Lung (tissue), 12 donors: ENCODE measurements around the gene ANKRD33B. TPM values are rescaled to one million over a fixed set of nuclear protein-coding genes. Genes with fewer than 3 reads are reported as not detected.

ENCODE experiments used
- ATAC-seq: fragments of 200-7000 bp; cut with Tn5 transposase; one replicate; pipeline ENCODE4 v1.9.1; 2020; ENCODE audit warnings: moderate number of reproducible peaks; ENCODE audit not compliant: insufficient read depth, low FRiP score
- DNase-seq, 3 donors: peaks; one replicate each; pipeline ENCODE4 v3.0.0-alpha.2; 2013 to 2017
- H3K27ac ChIP-seq, 2 donors: one replicate each; pipeline ENCODE4 v1.5.1; 2013; ENCODE audit warnings: mild to moderate bottlenecking in 2 of 2, moderate library complexity in 2 of 2, control low read depth in 1 of 2, inconsistent platforms in 1 of 2, low read depth in 1 of 2, low read length in 1 of 2
- H3K27me3 ChIP-seq, 3 donors: one replicate each; pipeline ENCODE4 v1.5.1; 2013; ENCODE audit warnings: low read length in 2 of 3; ENCODE audit not compliant: control insufficient read depth in 3 of 3, insufficient read depth in 3 of 3
- H3K36me3 ChIP-seq, 4 donors: one replicate each; pipeline ENCODE4 v1.5.1; 2013; ENCODE audit warnings: low read length in 4 of 4, mild to moderate bottlenecking in 1 of 4, moderate library complexity in 1 of 4; ENCODE audit not compliant: control insufficient read depth in 4 of 4, insufficient read depth in 4 of 4
- H3K4me1 ChIP-seq, 5 donors: one replicate each; pipeline ENCODE4 v1.5.1; 2013; ENCODE audit warnings: low read length in 5 of 5, mild to moderate bottlenecking in 2 of 5, moderate library complexity in 1 of 5; ENCODE audit not compliant: control insufficient read depth in 5 of 5, insufficient read depth in 5 of 5
- H3K4me3 ChIP-seq: one replicate; pipeline ENCODE4 v1.5.1; 2013; ENCODE audit warnings: mild to moderate bottlenecking, control low read depth, moderate library complexity
- H3K9ac ChIP-seq, 2 donors: one replicate each; pipeline ENCODE4 v1.5.1; 2013; ENCODE audit warnings: low read length in 2 of 2, control low read depth in 1 of 2; ENCODE audit not compliant: insufficient read depth in 1 of 2
- H3K9me3 ChIP-seq, 4 donors: one replicate each; pipeline ENCODE4 v1.5.1; 2013; ENCODE audit warnings: low read length in 3 of 4, mild to moderate bottlenecking in 1 of 4, moderate library complexity in 1 of 4; ENCODE audit not compliant: control insufficient read depth in 4 of 4, insufficient read depth in 3 of 4
- WGBS, 2 donors: extraction: QIAGEN DNeasy Blood & Tissue Kit; methylation state at CpG; one replicate each; pipeline ENCODE4 v1.1.7; 2013; 5-methylcytosine and 5-hydroxymethylcytosine counted together
- polyA plus RNA-seq, 2 donors: library from polyadenylated mRNA; stranded (reverse); fragments of 200-250 nt; gene quantifications; one replicate each; pipeline ENCODE4 v1.2.1, GENCODE V29; 2013
- total RNA-seq, 2 donors: library from RNA; depleted of rRNA in 1 of 2; stranded (reverse); fragments of >200 nt in 1 of 2; gene quantifications; one replicate each; pipeline ENCODE4 v1.2.1, GENCODE V29; 2014 to 2021
- TF ChIP-seq, protein P1 (sequence below): IDR thresholded peaks from 2 replicates; pipeline ENCODE4 v1.5.1; 2012; ENCODE audit warnings: mild to moderate bottlenecking; ENCODE audit errors: control extremely low read depth, extremely low read depth
- donor health status: control.
- donor health status: control.
- donor health status: Bipolar disorder and iron deficiency.
- donor health status: healthy.
- donor health status: DM: yes; HTN: yes; CAD: no.

Gene ANKRD33B
- total and polyA plus RNA-seq, 4 donors: 1.0 to 6.3 (median 2.1) TPM

DNA sequence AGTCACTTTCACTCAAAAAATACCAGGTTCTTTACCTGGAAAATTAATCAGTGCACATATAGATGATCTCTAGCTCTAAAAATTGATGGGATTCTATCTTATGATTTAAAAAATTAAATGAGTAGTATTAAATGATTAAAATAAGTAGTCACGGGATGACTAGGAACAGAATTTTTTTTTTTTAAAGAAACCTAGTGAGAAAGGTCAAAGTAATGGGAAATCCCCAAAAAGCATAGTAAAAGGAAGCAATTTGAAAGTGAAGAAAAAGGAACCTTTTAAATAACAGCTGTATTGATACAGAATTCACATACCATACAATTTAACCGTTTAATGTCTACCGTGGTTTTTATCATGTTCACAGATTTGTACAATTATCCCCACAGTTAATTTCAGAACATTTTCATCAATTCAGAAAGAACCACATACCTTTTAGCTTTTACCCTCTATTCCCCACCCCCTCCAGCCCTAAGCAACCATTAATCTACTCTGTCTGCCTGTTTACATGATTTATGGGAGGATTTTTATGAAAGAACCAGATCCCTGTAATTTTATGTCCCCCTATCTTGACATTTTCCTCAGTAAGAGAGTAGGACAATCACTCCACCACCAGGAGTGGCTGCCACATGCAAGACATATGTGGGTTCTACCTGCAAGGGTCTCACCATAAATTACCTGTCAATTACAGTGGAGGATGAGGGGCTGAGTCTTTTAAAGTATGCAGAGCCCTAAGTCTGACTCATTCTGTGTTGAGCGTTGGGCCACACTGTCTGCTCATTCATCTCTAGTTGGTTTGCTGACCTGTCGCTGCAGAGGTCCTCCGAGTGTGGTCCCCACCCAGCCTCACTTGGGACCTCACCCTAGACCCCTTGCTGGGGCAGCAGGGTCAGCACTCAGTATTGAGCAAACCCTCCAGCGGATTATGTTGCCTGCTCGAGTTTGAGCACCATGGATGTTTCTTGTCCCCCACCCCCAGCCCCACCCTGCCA lies 16.0 kb downstream of the ANKRD33B start:
- Histone ChIP-seq H3K27me3 (peaks cover 0 to 5% (median 0%) of the 10 kb centered on the region in 3 donors), H3K4me1 (peaks cover 0 to 18% (median 3%) of the 10 kb centered on the region in 5 donors), H3K4me3 (no peak overlapping the region), H3K27ac (no peak overlapping the region), H3K9me3 (peaks cover 0 to under 1% (median 0%) of the 10 kb centered on the region in 4 donors), H3K9ac (no peak overlapping the region), H3K36me3 (no peaks in the 10 kb centered on the region)
- DNase-seq (no peak), ATAC-seq (no peak)
- WGBS, 2 donors: 81 to 82% methylated on average over 8 of the region's 8 CpGs
- TF ChIP-seq, protein P1, sequence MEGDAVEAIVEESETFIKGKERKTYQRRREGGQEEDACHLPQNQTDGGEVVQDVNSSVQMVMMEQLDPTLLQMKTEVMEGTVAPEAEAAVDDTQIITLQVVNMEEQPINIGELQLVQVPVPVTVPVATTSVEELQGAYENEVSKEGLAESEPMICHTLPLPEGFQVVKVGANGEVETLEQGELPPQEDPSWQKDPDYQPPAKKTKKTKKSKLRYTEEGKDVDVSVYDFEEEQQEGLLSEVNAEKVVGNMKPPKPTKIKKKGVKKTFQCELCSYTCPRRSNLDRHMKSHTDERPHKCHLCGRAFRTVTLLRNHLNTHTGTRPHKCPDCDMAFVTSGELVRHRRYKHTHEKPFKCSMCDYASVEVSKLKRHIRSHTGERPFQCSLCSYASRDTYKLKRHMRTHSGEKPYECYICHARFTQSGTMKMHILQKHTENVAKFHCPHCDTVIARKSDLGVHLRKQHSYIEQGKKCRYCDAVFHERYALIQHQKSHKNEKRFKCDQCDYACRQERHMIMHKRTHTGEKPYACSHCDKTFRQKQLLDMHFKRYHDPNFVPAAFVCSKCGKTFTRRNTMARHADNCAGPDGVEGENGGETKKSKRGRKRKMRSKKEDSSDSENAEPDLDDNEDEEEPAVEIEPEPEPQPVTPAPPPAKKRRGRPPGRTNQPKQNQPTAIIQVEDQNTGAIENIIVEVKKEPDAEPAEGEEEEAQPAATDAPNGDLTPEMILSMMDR: no peak

DNA sequence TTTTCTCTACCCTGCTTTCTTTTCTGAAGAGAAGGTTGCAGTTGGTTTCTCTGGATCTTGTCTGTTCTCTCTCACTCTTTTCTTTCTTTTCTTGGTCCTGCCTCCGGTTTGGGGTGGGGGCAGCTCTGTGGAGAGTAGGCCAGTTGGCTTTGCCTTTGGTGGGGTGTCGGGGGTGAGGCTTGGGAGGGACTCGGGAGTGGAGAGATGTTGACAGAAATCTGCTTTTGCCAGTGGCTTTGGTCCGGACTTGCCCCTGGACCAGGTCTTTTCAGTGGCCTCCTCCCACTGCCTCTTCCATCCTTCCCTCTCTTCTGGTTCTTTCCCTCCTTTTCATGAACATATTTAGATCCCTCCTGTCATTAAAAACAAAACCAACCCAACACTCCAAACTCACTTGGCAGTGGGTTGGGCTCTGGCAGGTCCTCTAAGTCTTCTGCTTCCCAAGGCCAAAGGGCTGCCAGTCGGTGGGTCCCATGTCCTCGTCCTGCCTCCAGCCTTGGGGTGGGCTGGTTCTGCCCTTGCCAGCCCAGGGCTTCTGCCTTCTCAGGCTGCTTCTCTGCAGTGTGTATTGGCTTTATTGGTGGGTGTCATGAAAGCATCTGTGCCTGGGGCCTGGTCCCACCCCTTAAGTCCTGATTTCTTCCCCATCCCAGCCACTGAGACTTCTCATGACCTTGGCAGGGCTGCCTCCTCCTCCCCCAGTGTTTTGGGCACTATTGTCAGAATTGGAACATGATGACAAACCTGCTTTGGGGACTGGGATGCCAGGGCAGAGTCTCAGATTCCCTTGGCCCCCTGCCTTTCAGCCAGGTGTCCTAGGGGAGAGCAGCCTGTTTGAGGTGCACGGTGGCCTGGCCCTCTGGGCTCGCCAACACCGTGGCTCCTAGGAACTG lies 16.9 kb downstream of the ANKRD33B start:
- peaks cover 0 to 5% (median 0%) of the 10 kb centered on the region in 3 donors for H3K27me3 ChIP-seq
- H3K36me3 ChIP-seq: no peaks in the 10 kb centered on the region
- H3K4me1 ChIP-seq: peaks cover 0 to 20% (median 3%) of the 10 kb centered on the region in 5 donors
- TF ChIP-seq, protein P1: no peak
- no peak overlapping the region for H3K4me3 ChIP-seq
- no peak overlapping the region for H3K27ac ChIP-seq
- no peak overlapping the region for H3K9ac ChIP-seq
- DNase-seq: no peak
- H3K9me3 ChIP-seq: peaks cover 0 to 2% (median 0%) of the 10 kb centered on the region in 4 donors
- WGBS, 2 donors: 94 to 98% methylated on average over 9 of the region's 9 CpGs
- no peak for ATAC-seq

DNA sequence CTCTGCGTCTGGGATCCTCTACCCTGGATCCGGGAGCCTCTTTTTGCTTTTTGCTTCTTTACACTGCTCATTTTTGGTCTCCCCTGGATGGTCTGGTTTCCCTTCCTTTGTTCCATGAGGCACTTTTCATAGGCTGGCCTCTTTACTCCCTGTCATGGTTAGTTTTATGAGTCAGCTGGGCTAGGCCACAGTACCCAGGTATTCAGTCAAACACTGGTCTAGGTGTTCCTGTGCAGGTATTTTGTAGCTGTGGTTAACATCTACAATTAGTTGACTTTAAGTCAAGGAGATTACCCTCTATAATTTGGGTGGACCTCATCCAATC lies 17.5 kb downstream of the ANKRD33B start:
- peaks cover 0 to 5% (median 0%) of the 10 kb centered on the region in 3 donors for H3K27me3 ChIP-seq
- WGBS, 2 donors: 93 to 97% methylated on average over 2 of the region's 2 CpGs
- no peak overlapping the region for H3K4me3 ChIP-seq
- H3K4me1 ChIP-seq: peaks cover 0 to 20% (median 3%) of the 10 kb centered on the region in 5 donors
- no peak overlapping the region for H3K27ac ChIP-seq
- no peak for ATAC-seq
- peaks cover 0 to 2% (median 0%) of the 10 kb centered on the region in 4 donors for H3K9me3 ChIP-seq
- no peak overlapping the region for H3K9ac ChIP-seq
- H3K36me3 ChIP-seq: no peaks in the 10 kb centered on the region
- TF ChIP-seq, protein P1: no peak
- no peak for DNase-seq
